ENCODE data around the gene SUGP2. TPM values are rescaled to one million over a fixed set of nuclear protein-coding genes. Genes with fewer than 3 reads are reported as not detected.

The SUGP2 gene
- total and polyA plus RNA-seq, 2 of the 13 experiments (the other 11 are each of a cell fraction or from before 2014, with no cell fraction given) = 40.6 to 57.7 TPM

GRCh38 chr19:18943465-18943864, 89.9 kb downstream of the SUGP2 start (continued):
- peak; percentile 24; the same call in 1 of the 2 replicates for TF ChIP-seq FOXA3 (CRISPR knock-in tag; IDR thresholded peaks at IDR 0.05)
- no peak for TF ChIP-seq ZNF296 (CRISPR knock-in tag; conservative IDR thresholded peaks at IDR 0.05)
- TF ChIP-seq KDM4B (CRISPR knock-in tag; IDR thresholded peaks at IDR 0.05) = no peak
- no peak for TF ChIP-seq TFE3 (CRISPR knock-in tag; IDR thresholded peaks at IDR 0.05)
- peak; percentile 79 for TF ChIP-seq KDM6A (CRISPR knock-in tag; IDR thresholded peaks at IDR 0.05; ENCODE audit: low read depth)
- 0 out of 2 replicates have a peak, but pooled peaks have one; percentile 41 for TF ChIP-seq ZSCAN29 (CRISPR knock-in tag; conservative IDR thresholded peaks at IDR 0.05)
- TF ChIP-seq HNF4A (CRISPR knock-in tag; IDR thresholded peaks at IDR 0.05) = peak; percentile 79
- no peak; the same call in 1 of the 2 replicates for TF ChIP-seq SOX5 (CRISPR knock-in tag; IDR thresholded peaks at IDR 0.05; ENCODE audit: borderline replicate concordance)
- no peak for TF ChIP-seq GMEB2 (CRISPR knock-in tag; IDR thresholded peaks at IDR 0.05; ENCODE audit: low read depth)
- no peak for TF ChIP-seq ZNF816 (CRISPR knock-in tag; IDR thresholded peaks at IDR 0.05; ENCODE audit: borderline replicate concordance)
- no peak for TF ChIP-seq CBX1 (IDR thresholded peaks at IDR 0.05; ENCODE audit: low read depth)
- TF ChIP-seq NFKB2 (CRISPR knock-in tag; IDR thresholded peaks at IDR 0.05; ENCODE audit: borderline replicate concordance) = no peak
- TF ChIP-seq TCF7L2 (IDR thresholded peaks at IDR 0.05; ENCODE audit: low read depth, low read length) = no peak
- TF ChIP-seq HNRNPL (IDR thresholded peaks at IDR 0.05; ENCODE audit: low read depth, low read length) = peak; percentile 85
- TF ChIP-seq ZNF543 (CRISPR knock-in tag; IDR thresholded peaks at IDR 0.05) = peak; percentile 92
- TF ChIP-seq NFYB (CRISPR knock-in tag; IDR thresholded peaks at IDR 0.05) = no peak
- no peak for TF ChIP-seq GFI1 (CRISPR knock-in tag; IDR thresholded peaks at IDR 0.05; ENCODE audit: borderline replicate concordance)
- TF ChIP-seq SNRNP70 (IDR thresholded peaks at IDR 0.05; ENCODE audit: low read depth, low read length) = no peak
- TF ChIP-seq MAZ (IDR thresholded peaks at IDR 0.05; ENCODE audit: borderline replicate concordance, low read depth, low read length) = no peak
- TF ChIP-seq MAZ (CRISPR knock-in tag; IDR thresholded peaks at IDR 0.05; ENCODE audit: low read depth) = no peak
- TF ChIP-seq BCLAF1 (IDR thresholded peaks at IDR 0.05) = no peak
- TF ChIP-seq ZFX (CRISPR knock-in tag; IDR thresholded peaks at IDR 0.05; ENCODE audit: low read depth) = peak; percentile 20; the same call in 1 of the 2 replicates
- no peak for TF ChIP-seq ARHGAP35 (CRISPR knock-in tag; IDR thresholded peaks at IDR 0.05; ENCODE audit: borderline replicate concordance)
- peak; percentile 79; the same call in 1 of the 2 replicates for TF ChIP-seq CHD4 (IDR thresholded peaks at IDR 0.05; ENCODE audit: borderline replicate concordance, low read length)
